Measurements from ENCODE around the gene PLXDC1. TPM values are rescaled to one million over a fixed set of nuclear protein-coding genes. Genes with fewer than 3 reads are reported as not detected.

PLXDC1 gene
- total RNA-seq, 1 donor from 2014 or later = 0.46 TPM

DNA sequence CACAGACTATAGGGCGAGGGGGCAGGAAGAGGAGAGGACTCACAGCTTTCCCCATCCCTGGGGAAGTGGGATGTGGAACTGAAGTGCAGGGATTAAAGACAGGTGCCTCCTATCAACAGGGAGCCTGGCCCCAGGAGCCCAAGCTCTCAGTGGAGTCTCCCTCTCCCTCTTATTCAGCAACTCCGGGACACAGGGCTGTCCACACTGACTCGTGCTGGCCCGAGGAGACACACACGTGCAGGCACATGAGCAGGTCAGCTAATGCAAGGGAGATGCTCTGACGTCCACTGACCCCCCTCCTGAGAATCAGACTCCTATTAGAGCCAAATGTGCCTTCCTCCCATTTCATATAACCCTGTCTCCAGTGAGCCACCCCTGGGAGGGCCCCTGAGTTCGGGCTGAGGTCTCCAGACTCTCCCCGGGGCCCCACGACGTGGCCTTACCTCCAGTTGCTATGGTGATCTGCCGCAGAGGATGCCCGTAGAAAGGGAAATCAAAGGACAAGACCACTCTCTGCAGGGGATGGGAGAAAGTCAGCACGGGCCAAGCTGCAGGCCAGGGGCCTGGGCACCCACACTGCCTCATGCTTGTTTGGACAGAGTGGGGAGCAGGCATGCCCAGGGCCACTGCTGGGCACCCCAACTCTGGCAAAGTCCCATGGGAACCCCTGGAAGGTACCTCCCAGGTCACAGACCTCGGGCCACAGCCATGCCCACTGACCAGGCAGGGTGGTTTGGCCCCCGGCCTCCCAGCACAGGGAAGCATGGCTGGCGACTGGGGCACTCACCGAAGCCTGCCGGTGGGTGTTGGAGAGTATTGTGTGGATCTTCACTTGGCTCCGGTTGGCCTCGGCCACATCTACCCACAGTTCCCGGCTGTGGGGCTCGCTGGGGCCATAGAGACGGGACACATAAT is 42.7 kb downstream of the PLXDC1 start:
- peaks cover 5% of the 10 kb centered on the region for H3K27me3 Mint-ChIP-seq (ENCODE audit: low read depth)

DNA sequence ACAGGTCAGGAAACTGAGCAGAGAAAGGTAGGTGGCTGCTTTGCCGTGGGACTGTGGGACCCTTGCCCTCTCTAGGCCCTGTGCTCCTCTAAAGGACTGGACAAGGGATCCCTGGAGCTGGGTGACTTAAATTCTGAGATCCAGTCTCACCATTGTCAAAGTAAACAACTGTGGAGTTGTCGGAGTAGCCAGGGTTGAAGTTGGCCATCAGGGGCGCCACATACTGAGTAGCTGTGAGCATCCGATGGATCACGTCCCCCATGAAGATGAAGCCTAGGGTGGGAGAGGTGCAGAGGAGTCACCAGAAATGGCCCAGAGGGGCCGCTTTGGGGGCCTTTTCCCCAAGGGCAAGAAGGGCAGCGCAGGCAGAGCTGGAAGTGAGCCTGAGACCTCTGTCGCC is 43.5 kb downstream of the PLXDC1 start:
- Mint-ChIP-seq H3K27ac (no peak overlapping the region), H3K27me3 (ENCODE audit: low read depth) (peaks cover 5% of the 10 kb centered on the region), H3K4me1 (ENCODE audit: low read depth) (no peaks in the 10 kb centered on the region), H3K9me3 (no peaks in the 10 kb centered on the region), H3K36me3 (ENCODE audit: low read depth) (no peaks in the 10 kb centered on the region), H3K4me3 (ENCODE audit: low read depth) (no peak overlapping the region)
- intact Hi-C loops (cut with micrococcal nuclease) = no loop called here
- no peak for DNase-seq (ENCODE audit: low spot score)

More for the DNA sequence above, 42.7 kb downstream of the PLXDC1 start:
- no peak for DNase-seq (ENCODE audit: low spot score)
- H3K4me3 Mint-ChIP-seq (ENCODE audit: low read depth) = no peak overlapping the region
- intact Hi-C loops (cut with micrococcal nuclease) = no loop called here
- no peaks in the 10 kb centered on the region for H3K9me3 Mint-ChIP-seq
- H3K27ac Mint-ChIP-seq = no peak overlapping the region
- H3K4me1 Mint-ChIP-seq (ENCODE audit: low read depth) = no peaks in the 10 kb centered on the region
- no peaks in the 10 kb centered on the region for H3K36me3 Mint-ChIP-seq (ENCODE audit: low read depth)

DNA sequence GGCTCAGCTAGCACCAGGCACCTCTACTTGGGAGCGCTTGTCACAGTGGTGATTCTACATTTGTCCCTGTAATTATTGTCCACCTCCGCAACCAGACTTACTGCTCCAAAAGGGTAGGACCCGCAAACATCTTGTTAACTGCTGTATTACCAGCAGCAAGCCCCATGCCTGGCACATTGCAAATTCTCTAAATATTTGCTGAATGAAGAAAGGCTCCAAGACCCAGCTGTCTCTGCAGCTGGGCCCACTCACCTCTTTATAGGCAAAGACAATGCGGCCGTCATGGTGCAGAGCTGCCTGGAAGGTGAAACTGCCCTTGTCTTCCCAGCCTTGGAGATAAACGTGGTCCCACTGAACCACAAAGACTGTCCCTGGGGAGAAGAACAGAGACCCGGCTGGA is 44.3 kb downstream of the PLXDC1 start:
- Mint-ChIP-seq H3K27ac (no peak overlapping the region), H3K4me3 (ENCODE audit: low read depth) (no peak overlapping the region), H3K4me1 (ENCODE audit: low read depth) (no peaks in the 10 kb centered on the region), H3K36me3 (ENCODE audit: low read depth) (no peaks in the 10 kb centered on the region), H3K9me3 (no peaks in the 10 kb centered on the region), H3K27me3 (ENCODE audit: low read depth) (peaks cover 3% of the 10 kb centered on the region)
- intact Hi-C loops (cut with micrococcal nuclease) = no loop called here
- no peak for DNase-seq (ENCODE audit: low spot score)

DNA sequence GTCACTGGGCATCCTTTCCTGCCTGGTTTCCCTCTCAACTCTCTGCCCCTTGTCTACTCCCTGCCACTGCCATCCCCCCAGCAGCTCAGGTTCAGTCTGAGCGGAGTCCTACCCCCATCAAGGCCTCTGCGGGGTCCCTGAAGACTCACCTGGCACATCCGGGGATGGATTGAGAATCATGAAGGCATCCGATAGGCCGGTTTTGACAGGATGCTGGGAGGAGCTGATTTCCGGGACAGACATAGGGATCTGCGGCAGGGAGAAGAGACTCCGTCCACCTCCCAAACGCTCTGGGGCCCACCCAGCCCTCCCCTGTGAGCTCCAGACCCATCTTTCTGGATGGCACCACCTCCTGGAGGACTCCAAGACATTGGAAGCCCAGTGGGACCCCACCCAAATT is 45.7 kb downstream of the PLXDC1 start:
- intact Hi-C loops (cut with micrococcal nuclease) = no loop called here
- Mint-ChIP-seq H3K27ac (no peak overlapping the region), H3K27me3 (ENCODE audit: low read depth) (peaks cover 3% of the 10 kb centered on the region), H3K9me3 (no peaks in the 10 kb centered on the region), H3K4me3 (ENCODE audit: low read depth) (no peak overlapping the region), H3K4me1 (ENCODE audit: low read depth) (no peaks in the 10 kb centered on the region), H3K36me3 (ENCODE audit: low read depth) (no peaks in the 10 kb centered on the region)
- DNase-seq (ENCODE audit: low spot score) = no peak

DNA sequence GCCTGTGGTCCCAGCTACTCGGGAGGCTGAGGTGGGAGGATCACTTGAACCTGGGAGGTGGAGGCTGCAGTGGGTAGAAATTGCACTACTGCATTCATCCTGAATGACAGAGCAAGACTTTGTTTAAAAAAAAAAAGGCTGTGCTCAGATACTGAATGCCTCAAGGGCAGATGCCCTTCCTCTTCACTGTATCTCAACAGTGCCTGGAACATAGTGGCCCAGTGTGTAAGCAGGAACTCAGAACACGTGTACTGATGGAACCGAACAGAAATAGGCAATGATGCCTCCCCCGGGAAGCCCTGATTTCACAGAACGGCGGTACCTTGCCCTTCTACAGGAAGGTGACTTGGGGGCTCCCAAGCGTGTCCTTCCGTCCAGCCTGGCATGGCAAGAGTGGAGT is 46.8 kb downstream of the PLXDC1 start:
- peaks cover 3% of the 10 kb centered on the region for H3K27me3 Mint-ChIP-seq (ENCODE audit: low read depth)
- no peak for DNase-seq (ENCODE audit: low spot score)
- H3K4me1 Mint-ChIP-seq (ENCODE audit: low read depth) = no peaks in the 10 kb centered on the region
- H3K36me3 Mint-ChIP-seq (ENCODE audit: low read depth) = no peaks in the 10 kb centered on the region
- H3K9me3 Mint-ChIP-seq = no peaks in the 10 kb centered on the region
- H3K27ac Mint-ChIP-seq = no peak overlapping the region
- no peak overlapping the region for H3K4me3 Mint-ChIP-seq (ENCODE audit: low read depth)
- intact Hi-C loops (cut with micrococcal nuclease) = no loop called here

DNA sequence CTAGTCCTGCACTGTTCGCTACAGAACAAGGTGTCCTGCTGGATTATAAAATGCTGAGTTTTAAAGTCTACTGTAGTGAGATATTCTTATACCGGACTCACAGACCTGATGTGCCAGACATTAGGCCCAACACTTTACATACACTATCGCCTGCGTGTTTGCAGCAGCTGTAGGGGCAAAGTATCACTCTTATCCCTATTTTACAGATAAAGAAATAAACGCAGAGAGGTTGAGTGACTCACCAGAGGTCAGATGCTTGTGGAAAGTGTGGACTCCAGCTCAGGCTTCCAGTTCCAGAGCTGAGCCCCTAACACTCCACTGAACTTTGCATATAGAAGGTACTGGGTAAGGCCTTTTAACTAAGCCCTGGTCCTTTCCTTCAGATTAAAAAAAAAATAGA is 47.4 kb downstream of the PLXDC1 start:
- H3K4me1 Mint-ChIP-seq (ENCODE audit: low read depth) = no peaks in the 10 kb centered on the region
- no peak overlapping the region for H3K4me3 Mint-ChIP-seq (ENCODE audit: low read depth)
- H3K9me3 Mint-ChIP-seq = no peaks in the 10 kb centered on the region
- H3K36me3 Mint-ChIP-seq (ENCODE audit: low read depth) = no peaks in the 10 kb centered on the region
- no peak for DNase-seq (ENCODE audit: low spot score)
- H3K27me3 Mint-ChIP-seq (ENCODE audit: low read depth) = peaks cover 3% of the 10 kb centered on the region
- no peak overlapping the region for H3K27ac Mint-ChIP-seq
- intact Hi-C loops (cut with micrococcal nuclease) = no loop called here

DNA sequence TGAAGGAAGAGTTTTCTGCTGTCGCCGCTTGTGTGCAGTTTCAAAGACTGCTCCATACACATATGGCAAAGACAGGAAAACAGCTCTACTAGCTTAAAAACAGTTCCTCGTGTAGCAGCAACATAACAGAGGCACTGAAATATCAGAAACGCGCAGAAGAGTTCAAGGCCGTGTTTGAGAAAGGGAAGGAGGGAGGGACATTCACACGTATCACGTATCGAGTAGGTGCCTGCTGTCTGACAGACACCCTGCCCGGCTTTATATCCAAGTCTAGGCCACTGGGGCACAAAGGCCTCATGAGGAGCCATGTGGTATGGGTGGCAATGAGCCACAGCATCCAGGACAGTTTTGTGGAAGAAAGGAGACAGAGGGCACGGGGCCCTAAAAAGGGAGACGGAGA is 50.3 kb downstream of the PLXDC1 start:
- H3K27me3 Mint-ChIP-seq (ENCODE audit: low read depth) = peaks cover 9% of the 10 kb centered on the region
- H3K4me1 Mint-ChIP-seq (ENCODE audit: low read depth) = peaks cover 14% of the 10 kb centered on the region
- H3K9me3 Mint-ChIP-seq = no peaks in the 10 kb centered on the region
- intact Hi-C loops (cut with micrococcal nuclease) = no loop called here
- no peak for DNase-seq (ENCODE audit: low spot score)
- H3K4me3 Mint-ChIP-seq (ENCODE audit: low read depth) = no peak overlapping the region
- H3K27ac Mint-ChIP-seq = no peak overlapping the region
- no peaks in the 10 kb centered on the region for H3K36me3 Mint-ChIP-seq (ENCODE audit: low read depth)

DNA sequence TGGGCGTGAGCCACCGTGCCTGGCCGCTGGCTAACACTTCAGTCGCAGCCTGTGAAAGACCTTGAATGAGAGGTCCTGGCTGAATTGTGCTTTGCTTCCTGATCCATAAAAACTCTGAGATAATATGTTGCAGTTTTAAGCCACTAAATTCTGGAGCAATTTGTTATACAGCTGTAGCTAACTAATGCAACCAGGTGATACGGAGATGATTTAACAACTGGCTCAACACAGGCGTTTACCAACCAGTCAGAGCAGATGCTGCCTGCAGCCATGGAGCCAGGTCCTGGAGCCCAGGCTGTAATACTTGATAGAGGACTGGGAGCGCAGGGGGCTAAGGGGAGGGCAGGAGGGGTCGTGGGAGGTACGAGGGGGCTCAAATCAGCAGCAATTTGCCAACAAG is 50.9 kb downstream of the PLXDC1 start:
- Mint-ChIP-seq H3K9me3 (no peaks in the 10 kb centered on the region), H3K27me3 (ENCODE audit: low read depth) (peaks cover 9% of the 10 kb centered on the region), H3K4me1 (ENCODE audit: low read depth) (peaks cover 18% of the 10 kb centered on the region), H3K36me3 (ENCODE audit: low read depth) (no peaks in the 10 kb centered on the region), H3K4me3 (ENCODE audit: low read depth) (no peak overlapping the region), H3K27ac (no peak overlapping the region)
- no peak for DNase-seq (ENCODE audit: low spot score)
- intact Hi-C loops (cut with micrococcal nuclease) = no loop called here

DNA sequence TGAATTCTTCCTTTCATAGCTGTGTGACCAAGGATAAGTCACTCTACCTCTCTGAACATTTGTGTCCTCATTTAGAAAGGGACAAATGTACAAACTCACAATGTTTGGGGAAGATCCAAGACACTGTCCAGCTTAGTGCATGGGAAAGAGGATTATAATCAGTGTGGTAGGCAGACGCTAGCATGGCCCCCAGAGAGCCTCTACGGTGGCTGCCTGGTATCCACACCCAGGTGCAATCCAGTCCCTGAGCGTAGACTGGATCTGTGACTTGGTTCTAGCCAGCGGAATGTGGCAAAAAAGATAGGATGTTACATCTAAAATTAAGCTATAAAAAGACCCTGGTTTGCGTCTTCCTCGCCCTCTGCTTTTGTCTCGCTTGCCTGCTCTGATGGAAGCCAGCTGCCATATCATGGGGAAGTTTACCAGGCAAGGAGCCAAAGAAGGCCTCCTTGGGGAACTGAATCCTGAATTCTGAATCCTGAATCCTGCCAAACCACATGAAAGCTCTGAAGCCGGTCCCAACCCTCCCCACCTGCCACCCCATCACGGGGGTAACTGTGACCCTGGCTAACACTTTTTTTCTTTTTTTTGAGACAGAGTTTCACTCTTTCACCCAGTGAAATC is 51.7 kb downstream of the PLXDC1 start:
- peaks cover 23% of the 10 kb centered on the region for H3K4me1 Mint-ChIP-seq (ENCODE audit: low read depth)
- no peak overlapping the region for H3K4me3 Mint-ChIP-seq (ENCODE audit: low read depth)
- peaks cover 9% of the 10 kb centered on the region for H3K27me3 Mint-ChIP-seq (ENCODE audit: low read depth)
- intact Hi-C loops (cut with micrococcal nuclease) = loop anchor here (5.0 kb wide), 1 partner anchor 53 kb away; the partner anchor contains the start of gene PLXDC1
- no peaks in the 10 kb centered on the region for H3K36me3 Mint-ChIP-seq (ENCODE audit: low read depth)
- no peak overlapping the region for H3K27ac Mint-ChIP-seq
- H3K9me3 Mint-ChIP-seq = no peaks in the 10 kb centered on the region
- DNase-seq (ENCODE audit: low spot score) = no peak

DNA sequence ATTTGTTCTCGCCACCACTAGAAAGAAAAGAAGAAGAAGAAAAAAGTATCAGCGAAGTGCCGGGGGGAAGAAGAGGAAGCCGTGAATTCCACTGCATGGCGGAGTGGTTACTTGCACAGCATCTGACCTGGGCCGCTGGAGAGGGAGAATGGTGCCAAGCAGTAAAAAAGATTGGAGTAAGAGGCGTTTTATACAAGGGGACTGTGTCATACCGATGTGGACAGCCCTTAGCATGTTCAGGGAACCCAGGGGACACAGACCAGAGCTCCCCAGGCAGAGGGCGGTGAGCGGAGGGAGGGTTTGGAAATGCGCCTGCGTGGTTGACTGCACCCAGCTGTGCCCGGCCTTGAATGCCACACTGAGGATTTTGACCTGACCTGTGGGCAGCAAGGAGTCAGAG is 52.8 kb downstream of the PLXDC1 start:
- Mint-ChIP-seq H3K9me3 (no peaks in the 10 kb centered on the region), H3K4me1 (ENCODE audit: low read depth) (peaks cover 34% of the 10 kb centered on the region), H3K36me3 (ENCODE audit: low read depth) (no peaks in the 10 kb centered on the region), H3K4me3 (ENCODE audit: low read depth) (no peak overlapping the region), H3K27me3 (ENCODE audit: low read depth) (peaks cover 9% of the 10 kb centered on the region), H3K27ac (no peak overlapping the region)
- intact Hi-C loops (cut with micrococcal nuclease) = loop anchor here (5.0 kb wide), 1 partner anchor 54 kb away; the partner anchor contains the start of gene PLXDC1
- no peak for DNase-seq (ENCODE audit: low spot score)

DNA sequence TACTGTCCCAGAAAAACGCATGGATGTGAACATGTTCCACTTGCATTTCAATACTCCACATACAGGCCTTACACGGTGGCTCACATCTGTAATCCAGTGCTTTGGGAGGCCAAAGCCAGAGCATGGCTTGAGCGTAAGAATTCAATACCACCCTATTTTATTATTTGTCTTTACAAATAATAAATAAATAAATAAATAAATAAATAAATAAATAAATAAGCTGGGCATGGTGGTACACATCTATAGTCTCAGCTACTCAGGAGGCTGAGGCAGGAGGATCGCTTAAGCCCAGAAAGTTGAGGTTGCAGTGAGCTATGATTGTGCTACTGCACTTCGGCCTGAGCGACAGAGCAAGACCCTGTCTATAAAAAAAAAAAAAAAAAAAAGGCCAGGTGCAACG is 53.9 kb downstream of the PLXDC1 start:
- H3K36me3 Mint-ChIP-seq (ENCODE audit: low read depth) = no peaks in the 10 kb centered on the region
- peaks cover 9% of the 10 kb centered on the region for H3K27me3 Mint-ChIP-seq (ENCODE audit: low read depth)
- intact Hi-C loops (cut with micrococcal nuclease) = loop anchor here (5.0 kb wide), 1 partner anchor 55 kb away; the partner anchor contains the start of gene PLXDC1
- no peak overlapping the region for H3K4me3 Mint-ChIP-seq (ENCODE audit: low read depth)
- peaks cover 40% of the 10 kb centered on the region for H3K4me1 Mint-ChIP-seq (ENCODE audit: low read depth)
- H3K9me3 Mint-ChIP-seq = no peaks in the 10 kb centered on the region
- H3K27ac Mint-ChIP-seq = no peak overlapping the region
- DNase-seq (ENCODE audit: low spot score) = no peak

DNA sequence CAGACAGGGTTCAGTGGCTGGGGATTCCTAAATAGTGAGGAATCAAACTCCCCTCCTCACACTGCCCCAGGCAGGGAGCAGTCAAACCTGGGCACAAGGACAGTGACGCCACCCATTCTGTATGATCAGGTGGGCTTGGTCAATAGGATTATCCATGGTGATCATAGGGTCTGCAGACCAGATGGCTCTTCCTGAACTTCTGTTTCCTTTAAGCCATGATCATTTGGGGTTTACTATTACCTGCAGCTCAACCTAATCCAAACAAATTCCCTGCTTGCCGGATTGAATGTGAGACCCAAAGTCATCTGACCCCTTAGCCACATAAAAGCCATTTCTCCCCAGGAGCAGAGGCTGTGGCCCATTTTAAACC is 54.3 kb downstream of the PLXDC1 start:
- H3K9me3 Mint-ChIP-seq = no peaks in the 10 kb centered on the region
- peaks cover 44% of the 10 kb centered on the region for H3K4me1 Mint-ChIP-seq (ENCODE audit: low read depth)
- H3K36me3 Mint-ChIP-seq (ENCODE audit: low read depth) = no peaks in the 10 kb centered on the region
- H3K27me3 Mint-ChIP-seq (ENCODE audit: low read depth) = peaks cover 9% of the 10 kb centered on the region
- no peak for DNase-seq (ENCODE audit: low spot score)
- H3K4me3 Mint-ChIP-seq (ENCODE audit: low read depth) = peak overlapping the region; percentile 23
- intact Hi-C loops (cut with micrococcal nuclease) = loop anchor here (5.0 kb wide), 1 partner anchor 55 kb away; the partner anchor contains the start of gene PLXDC1
- peak overlapping the region; percentile 85 for H3K27ac Mint-ChIP-seq

DNA sequence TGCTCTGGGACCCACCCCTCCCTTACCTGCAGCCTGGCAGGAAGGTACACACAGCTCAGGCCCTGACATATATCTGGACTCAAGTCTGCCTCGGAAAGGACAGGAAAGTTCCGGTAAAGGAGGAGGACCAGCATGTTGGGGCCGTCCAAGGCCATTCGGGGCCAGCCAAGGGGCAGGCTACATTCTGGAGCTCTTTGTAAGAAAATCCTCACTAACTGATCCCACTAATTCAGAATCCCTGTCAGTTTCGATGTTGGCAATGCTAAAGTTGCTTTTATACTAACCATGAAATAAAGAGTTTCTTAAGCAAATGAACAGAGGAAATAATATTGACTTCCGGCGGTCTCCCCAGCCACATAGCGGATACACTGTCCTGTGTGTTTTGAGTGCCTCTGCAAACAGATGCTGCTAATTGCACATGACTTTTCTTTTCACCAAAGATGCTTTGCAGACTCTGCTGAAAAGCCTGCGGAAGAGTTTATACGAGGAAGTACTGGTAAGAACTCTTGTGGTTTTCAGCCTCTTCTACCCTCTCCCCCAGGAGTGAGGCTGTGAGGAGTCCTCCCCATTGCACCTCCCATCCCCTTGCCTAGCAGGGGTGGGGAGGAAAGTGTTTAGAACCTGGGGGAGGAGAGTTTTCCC is 54.8 kb downstream of the PLXDC1 start:
- no peaks in the 10 kb centered on the region for H3K9me3 Mint-ChIP-seq
- H3K27ac Mint-ChIP-seq = peak overlapping the region; percentile 85
- peak overlapping the region; percentile 23 for H3K4me3 Mint-ChIP-seq (ENCODE audit: low read depth)
- peaks cover 46% of the 10 kb centered on the region for H3K4me1 Mint-ChIP-seq (ENCODE audit: low read depth)
- H3K27me3 Mint-ChIP-seq (ENCODE audit: low read depth) = peaks cover 9% of the 10 kb centered on the region
- H3K36me3 Mint-ChIP-seq (ENCODE audit: low read depth) = no peaks in the 10 kb centered on the region
- intact Hi-C loops (cut with micrococcal nuclease) = loop anchor here (5.0 kb wide), 1 partner anchor 56 kb away; the partner anchor contains the start of gene PLXDC1
- peak; percentile 26 for DNase-seq (ENCODE audit: low spot score)
